NCI-H345 treated with DMSO at 0.1 percent for 48 hours (cell line): Measurements from ENCODE around the gene BBS5.
"Not testable (repeated sequence)": the region's sequence is repeated elsewhere in the genome, so short reads cannot be mapped to it uniquely, and the experiment has no call there.

ENCODE experiments used
- DNase-seq: peaks from one replicate; lab custom pipeline; 2025; ENCODE audit not compliant: unreplicated experiment; lab: John Stamatoyannopoulos, UW

The BBS5 gene

DNA sequence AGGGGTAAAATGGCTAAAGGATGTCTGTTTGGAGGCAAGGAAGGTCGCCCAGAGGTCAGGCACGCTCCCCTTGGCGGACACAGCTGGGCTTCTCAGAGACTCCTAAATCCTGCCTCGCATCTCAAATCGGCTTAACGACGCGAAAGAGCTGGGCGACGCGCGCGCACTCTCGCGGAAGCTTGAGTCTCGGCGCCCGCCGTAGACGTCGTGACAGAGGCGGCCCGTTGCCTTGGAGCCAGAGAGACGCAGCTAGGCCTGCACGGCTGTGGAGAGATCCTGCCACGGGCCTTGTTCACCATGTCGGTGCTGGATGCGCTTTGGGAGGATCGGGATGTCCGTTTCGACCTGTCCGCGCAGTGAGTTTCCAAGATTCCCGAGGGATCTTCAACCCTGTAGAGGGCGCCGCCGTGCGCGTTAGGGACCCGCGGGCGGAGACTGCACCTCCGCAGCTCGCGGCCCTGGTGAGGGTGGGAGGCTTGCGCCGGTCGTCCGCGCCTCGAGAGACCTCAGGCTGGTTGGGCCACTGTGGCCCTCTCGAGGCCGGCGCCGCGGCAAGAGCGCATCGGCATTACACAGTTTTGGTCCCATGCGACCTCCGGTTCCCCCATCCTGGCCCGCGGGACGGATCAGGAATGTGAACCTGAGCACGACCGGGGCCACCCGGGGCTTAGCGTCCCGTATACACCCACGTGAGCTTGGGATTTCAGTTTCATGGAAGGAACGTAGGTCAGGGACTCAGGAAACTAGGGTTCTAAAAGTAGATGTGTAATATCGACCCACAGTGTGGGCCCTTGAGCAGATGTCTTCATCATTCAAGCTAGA, at the start of gene BBS5:
Gene BBS5, plus strand, starts transcription at position 238 of the 822 bp plus-strand sequence. Its CDS starts 60 bp downstream, at position 298.
- peak; percentile 66 for DNase-seq

DNA sequence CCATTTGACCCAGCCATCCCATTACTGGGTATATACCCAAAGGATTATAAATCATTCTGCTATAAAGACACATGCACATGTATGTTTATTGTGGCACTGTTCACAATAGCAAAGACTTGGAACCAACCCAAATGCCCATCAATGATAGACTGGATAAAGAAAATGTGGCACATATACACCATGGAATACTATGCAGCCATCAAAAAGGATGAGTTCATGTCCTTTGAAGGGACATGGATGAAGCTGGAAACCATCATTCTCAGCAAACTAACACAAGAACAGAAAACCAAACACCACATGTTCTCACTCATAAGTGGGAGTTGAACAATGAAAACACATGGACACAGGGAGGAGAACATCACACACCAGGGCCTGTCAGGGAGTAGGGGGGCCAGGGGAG, 47.5 kb upstream of the BBS5 start:
- DNase-seq: not testable (repeated sequence)

DNA sequence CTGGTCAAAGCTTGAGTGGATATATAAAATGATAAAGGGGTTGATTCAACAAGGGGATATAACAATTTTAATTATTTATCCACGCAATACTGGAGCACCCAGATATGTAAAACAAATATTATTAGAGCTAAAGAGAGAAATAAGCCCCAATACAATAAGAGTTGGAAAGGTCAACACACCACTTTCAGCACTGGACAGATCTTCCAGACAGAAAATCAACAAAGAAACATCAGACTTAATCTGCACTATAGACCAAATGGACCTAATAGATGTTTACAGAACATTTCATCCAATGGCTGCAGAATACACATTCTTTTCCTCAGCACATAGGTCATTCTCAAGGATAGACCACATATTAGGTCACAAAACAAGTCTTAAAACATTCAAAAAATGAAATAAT, 45.1 kb upstream of the BBS5 start:
- DNase-seq: not testable (repeated sequence)

DNA sequence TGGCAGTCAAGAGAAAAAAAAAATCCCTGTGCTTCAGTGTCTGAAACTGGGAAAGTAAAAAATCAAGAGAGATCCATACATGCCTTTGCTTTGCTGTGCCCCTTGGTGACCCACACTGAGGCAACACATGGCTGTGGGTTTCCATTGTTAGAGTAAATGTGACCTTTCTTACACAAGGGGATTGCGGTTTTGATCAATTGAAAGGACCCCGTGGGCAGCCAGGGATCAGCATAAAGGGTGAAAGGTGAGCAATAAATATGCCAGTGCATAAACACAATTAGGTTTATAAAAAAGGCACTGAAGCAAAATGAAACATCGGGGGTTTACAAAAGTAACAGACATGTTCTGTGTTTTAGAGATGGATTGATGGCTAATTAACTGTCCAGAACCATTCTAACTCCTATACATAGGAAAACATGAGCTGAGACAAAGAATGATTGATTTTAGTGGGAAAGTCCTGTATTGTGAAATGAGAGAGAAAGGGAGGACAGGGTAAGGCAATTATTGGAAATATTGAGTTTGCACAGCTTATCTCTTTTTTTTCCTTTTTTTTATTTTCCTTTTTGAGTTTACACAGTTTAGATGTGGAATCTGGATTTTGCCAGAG, 40.7 kb upstream of the BBS5 start:
- DNase-seq: no peak

DNA sequence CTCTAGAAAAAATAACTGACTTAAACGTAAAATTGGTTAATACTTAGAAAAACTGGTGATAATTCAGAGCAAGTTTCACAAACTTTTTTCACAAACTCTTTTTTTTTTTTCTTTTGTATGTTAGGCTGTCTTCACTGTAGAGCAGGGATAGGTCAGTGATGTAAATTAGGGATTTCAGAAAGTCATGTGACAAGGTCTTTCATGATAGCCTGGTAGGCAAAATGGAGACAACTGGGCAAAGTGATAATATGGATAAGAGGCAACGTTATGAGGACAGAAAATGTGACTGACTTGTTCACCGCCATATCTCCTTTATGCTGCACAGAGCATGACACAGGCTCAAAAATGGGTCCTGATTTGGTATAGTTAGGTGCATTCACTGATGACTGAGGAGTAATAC, 39.4 kb upstream of the BBS5 start:
- DNase-seq: no peak

DNA sequence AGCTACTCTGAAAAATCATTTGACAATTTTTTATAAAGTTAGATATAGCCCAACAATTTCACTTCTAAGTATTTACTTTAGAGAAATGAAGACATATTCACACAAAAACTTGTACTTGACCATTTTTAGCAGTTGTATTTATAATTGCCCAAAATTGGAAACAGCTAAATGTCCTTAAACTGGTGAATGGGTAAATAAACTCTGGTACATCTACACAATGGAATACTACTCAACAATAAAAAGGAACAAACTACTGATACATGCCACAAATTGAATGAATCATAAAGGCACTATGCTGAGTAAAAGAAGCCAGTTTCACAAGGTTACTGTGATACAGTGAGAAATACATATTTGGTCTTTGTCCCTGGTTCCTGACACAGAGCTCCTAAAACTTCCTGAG, 32.8 kb upstream of the BBS5 start:
- DNase-seq: no peak

DNA sequence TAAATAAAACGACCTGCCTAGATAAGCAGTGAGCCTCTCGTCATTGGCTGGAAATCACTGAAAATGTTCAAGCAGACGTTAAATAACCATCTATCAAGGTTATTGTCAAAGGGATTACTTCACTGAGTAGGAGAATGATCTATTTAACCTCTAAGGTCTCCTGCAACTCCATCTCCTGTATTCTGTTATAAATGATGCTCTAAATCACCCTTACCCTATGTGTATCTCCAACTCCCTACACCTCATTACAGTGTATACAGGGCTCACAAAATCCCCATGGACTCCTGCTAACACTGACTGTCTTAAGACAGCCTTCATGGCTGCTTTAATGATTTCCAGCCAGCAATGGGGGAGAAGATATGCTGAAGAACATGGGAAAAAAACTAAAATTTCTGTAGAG, 31.0 kb upstream of the BBS5 start:
- no peak for DNase-seq

DNA sequence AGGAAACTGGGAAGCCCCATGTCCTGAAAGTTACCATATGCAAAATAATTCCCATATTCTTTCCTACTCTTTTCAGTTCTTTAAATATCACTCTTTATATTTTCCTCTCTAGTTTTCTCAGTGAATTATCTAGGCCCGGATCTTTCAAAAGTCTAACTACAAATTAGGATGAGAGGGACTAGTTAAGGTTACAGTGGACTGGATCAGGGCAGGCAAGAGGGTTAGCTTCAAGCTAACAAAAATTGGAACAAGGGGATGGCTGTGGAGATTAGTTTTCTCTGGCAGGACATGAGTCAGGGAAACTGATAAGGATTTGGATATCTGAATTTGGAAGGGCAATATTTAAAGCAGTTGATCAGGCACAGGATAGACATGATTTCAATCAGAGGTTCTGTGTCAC, 30.4 kb upstream of the BBS5 start:
- DNase-seq: no peak

DNA sequence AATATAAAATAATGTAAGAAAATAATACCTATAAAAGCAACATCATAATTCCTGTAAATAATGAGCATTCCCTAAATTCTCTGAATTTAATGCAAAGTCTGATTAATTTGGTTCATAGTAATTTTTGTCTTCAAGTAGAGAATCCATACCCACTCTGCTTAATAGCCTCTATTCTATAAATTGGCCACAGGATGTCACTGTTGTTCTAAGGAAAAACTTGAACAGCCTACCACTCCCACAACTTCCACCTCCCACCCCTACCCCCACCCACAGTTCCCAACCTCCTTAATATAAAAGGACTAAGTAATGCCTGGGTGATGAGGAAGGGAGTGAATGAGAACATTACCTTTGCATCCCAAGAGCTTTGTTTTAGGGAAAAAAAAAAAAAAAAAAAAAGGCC, 27.2 kb upstream of the BBS5 start:
- DNase-seq: peak; percentile 64

DNA sequence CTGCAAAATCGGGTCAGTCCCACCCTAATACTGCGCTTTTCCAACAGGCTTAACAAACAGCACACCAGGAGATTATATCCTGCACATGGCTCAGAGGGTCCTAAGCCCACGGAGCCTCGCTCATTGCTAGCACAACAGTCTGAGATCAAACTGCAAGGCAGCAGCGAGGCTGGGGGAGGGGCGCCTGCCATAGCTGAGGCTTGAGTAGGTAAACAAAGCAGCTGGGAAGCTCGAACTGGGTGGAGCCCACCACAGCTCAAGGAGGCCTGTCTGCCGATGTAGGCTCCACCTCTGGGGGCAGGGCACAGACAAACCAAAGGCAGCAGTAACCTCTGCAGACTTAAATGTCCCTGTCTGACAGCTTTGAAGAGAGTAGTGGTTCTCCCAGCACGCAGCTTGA, 26.2 kb upstream of the BBS5 start:
- not testable (repeated sequence) for DNase-seq

DNA sequence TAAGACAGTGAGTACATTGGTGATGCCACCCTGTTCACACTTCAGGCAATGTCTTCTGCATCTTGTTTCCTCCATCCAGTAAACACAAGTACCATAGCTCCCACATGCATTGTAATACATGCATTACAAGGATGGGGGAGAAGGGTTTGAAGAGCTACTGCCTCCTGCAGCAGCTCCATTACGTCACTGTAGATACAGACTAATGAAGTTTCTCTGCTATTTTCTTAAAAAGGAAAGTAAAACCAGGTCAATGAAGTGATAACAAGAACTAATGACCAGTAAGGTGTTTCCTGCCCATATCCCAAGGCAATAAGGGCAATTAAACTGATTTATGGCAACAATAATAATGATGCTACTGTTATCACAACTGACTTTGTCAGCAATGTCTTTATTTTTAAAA, 18.2 kb upstream of the BBS5 start:
- DNase-seq: no peak

DNA sequence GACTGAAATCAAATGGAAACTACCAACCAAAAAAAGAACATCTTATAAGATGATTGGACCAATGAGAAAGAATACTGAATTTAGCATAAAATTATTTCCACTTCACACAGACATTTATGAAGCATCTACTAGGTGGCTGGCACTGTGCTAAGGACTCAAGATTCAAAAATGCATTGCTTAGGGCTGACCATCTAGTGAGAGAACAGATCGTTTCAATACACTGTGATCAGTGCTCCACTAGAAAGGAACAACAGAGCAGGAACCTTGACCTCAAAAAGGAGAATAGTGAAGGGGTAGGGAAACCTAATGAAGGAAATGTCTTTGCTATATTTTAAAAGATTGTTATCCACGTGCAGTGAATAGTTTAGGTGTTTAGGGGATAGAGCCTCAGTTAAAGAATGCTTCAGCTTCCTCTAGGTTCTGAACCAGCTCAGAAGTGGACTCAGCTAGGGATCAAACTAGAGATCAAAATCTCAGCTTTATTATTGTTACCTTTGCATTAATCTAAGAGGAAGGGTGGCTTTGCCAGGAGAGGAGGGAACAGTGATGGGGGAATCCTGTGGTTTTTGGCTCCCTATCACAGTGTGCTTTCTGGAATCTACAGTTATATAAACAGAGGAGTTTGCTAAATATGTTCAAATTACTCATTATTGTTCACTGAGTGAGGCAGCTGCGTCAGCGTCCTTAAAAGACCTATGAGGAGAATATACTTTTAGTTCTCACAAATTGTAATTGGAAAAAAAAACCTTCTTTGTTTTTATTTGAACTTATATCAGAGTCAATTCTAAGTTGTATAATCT, 16.2 kb upstream of the BBS5 start:
- DNase-seq: no peak

DNA sequence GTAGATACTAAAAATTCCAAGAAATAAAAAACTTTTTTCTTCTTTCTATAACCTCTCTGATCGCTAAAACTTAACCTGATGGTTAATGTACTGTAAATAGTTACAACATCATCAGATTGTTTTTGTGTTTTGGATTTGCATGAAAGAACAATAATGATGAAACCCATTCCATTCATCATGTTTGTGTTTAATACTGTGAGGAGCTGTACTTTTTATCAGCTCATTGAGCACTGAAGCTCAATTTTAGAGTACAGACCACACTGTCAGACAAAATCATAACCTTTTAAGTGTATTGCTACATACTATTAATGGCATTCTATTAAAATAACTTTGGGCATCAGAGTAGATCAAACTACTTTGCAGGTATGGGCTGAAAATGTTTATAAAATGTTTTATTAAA, 14.8 kb upstream of the BBS5 start:
- no peak for DNase-seq

DNA sequence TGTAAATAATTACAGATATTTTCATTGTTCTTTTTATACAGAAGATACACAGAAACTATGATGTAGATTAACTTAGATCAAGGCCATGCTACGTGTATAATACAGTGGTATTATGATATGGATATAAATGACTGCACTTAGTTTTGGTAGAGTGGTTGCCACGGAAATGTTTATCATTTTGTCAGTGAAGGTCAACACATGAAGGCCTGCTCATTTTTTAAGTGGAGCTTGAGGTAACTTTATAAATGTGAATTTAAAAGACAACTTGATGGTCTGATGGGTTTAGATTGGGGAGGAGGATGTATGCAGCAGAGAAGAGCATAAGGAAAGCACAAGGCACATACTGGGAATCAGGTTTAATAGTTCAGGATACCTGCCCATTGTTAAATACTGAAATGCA, 14.4 kb upstream of the BBS5 start:
- DNase-seq: no peak

DNA sequence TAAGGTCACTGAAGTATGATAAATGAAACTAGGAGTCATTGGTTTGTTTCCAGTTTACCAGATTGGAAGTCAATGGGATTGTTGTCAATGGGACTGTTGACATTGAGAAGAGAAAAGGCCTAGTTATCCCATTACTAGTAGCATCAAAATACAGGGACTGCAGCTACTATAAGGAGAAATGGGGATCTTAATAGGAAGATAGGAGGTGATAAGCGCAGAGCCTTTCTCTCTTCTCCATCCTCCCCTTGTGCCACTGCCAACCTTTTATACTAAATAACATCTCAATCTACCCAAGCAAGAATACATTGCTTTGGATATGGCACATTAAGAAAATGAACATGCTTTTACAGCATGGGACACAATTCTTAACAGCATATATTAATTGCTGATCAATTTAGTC, 10.5 kb upstream of the BBS5 start:
- DNase-seq: no peak

DNA sequence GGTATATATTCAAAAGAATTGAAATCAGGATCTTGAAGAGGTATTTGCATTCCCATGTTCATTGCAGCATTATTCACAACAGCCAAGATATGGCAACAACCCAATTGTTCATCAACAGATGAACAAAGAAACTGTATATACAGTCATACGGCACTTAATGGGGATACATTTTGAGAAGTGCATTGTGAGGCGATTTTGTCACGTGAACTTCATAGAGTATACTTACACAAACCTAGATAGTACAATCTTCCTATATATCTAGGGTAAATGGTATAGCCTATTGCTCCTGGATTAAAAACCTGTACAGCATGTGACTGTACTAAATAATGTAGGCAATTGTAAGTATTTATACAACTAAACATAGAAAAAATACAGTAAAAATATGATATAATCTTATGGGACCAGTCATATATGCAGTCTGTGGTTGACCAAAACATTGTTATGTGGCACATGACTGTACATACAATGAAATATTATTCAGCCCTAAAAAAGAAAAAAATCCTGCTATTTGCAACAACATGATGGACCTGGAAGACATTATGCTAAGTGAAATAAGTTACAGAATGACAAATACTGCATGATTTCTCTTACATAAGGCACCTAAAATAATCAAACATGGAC, 9.2 kb upstream of the BBS5 start:
- no peak for DNase-seq

DNA sequence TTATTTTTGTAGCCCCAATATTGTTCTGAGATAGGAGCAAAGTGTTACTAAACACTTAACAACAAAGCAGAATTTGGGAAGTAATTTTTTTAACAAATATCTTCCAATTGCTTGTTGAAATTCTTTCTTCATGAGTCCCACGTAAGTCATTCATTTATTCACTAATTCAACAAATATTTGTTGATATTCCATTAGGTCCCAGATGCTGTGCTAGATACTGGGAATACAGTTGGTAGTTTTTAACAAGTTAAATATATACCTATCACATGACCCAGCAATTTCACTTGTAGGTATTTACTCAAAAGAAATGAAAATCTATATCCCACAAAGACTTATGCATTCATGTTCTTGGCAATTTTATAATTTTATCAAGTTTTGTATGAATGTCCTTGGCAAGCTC, 7.0 kb upstream of the BBS5 start:
- DNase-seq: no peak

DNA sequence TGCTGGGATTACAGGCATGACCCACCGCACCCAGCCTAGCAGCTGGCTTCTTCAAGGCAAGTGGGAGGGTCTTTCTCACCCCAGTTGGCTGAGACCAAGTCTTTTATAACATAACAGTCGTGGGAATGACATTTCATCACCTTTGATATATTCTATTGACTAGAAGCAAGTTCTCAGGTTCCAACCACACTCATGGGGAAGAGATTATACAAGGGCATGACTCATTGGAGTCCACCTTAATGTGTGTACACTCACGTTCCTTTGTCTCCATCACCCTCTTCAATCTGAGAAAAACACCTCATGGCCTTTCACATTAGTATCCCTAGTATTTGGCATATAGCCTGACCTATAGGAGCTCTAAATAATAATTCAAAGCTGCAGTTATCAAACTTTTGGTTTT, 2.8 kb upstream of the BBS5 start:
- no peak for DNase-seq

DNA sequence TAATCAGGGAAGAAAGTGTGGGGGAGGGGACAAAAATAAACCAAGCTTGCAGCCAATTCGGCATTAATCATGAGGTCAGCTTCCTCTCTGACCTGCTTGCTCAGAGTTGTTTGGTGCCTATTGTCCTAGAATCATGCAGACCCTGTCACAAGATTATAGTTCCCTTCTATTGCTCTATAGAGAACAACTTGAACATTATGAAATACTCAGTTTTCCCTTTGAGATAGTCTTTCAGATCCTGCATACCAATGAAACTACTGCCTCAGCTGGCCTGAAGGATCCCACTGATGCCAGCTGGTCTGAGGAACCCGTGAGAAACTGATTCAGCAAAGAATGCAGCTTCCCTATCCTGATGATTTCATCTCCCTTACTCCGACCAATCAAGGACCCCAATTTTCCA, 955 bp upstream of the BBS5 start:
- no peak for DNase-seq

DNA sequence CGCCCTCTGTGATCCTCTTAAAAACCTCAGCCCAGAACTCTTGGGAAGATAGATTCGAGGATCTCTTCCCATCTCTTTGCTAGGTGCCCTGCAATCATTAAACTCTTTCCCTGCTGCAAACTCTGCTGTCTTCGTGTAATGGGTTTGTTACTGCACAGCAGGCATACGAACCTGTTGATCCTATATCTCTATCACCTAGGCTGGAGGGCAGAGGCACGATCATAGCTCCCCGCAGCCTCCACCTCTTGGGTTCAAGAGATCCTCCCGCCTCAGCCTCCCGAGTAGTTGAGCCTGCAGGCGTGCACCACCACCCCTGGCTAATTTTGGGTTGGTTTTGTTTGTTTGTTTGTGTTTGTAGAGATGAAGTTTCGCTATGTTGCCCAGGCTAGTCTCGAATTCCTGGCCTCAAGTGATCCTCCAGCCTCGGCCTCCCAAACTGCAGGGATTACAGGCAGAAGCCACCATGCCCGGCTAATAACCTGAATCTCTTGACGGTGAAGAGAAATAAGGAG, 493 bp upstream of the BBS5 start:
- no peak for DNase-seq

DNA sequence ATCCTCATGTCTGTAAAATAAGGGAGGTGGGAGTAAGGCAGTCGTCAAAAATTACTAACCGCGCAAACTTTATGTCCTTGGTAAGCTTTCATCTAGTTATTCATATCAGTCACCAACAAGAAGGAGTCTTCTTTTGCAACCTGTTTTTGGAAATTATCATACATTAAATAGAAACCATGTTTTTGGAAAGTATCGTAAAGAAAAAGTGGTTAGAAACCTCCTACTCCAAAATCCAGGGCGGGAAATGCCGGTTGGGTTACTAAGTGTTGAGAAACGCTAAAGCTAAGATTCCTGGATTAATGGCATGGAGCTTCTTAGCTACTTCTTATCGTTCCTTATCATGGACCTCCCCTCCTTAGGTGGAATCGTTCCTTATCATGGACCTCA, 778 bp downstream of the BBS5 start:
- no peak for DNase-seq
